ENCODE measurements around the gene SLC51A. TPM values are rescaled to one million over a fixed set of nuclear protein-coding genes. Genes with fewer than 3 reads are reported as not detected.

Gene SLC51A
- total and polyA plus RNA-seq, 2 of the 8 experiments (the other 6 are each of a cell fraction or from before 2014, with no cell fraction given): 6.3 to 9.8 TPM

DNA sequence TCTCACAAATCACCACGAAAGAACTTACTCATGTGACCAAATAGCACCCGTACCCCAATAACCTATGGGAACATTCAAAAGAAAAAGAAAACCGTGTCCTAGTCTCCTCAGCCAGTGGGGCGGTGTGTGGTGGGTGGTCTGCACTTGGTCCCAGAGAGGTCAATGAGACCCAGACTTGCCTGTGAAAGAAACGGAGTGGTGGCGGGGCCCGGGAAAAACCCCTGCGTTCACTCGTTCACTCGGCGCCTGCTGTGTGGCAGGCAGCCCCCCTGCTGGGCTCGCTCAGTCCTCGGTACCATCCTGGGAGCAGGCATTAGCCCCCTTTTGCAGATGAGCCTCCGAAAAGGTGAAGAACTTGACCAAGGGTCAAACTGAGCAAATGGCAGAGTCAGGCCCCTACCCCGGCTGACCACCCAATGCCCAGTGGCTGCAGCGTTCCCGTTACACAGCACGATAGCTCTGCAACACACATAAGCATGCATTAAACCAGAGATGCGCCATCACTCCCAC lies 41.2 kb upstream of the SLC51A start (continued):
- TF ChIP-seq, protein P1, sequence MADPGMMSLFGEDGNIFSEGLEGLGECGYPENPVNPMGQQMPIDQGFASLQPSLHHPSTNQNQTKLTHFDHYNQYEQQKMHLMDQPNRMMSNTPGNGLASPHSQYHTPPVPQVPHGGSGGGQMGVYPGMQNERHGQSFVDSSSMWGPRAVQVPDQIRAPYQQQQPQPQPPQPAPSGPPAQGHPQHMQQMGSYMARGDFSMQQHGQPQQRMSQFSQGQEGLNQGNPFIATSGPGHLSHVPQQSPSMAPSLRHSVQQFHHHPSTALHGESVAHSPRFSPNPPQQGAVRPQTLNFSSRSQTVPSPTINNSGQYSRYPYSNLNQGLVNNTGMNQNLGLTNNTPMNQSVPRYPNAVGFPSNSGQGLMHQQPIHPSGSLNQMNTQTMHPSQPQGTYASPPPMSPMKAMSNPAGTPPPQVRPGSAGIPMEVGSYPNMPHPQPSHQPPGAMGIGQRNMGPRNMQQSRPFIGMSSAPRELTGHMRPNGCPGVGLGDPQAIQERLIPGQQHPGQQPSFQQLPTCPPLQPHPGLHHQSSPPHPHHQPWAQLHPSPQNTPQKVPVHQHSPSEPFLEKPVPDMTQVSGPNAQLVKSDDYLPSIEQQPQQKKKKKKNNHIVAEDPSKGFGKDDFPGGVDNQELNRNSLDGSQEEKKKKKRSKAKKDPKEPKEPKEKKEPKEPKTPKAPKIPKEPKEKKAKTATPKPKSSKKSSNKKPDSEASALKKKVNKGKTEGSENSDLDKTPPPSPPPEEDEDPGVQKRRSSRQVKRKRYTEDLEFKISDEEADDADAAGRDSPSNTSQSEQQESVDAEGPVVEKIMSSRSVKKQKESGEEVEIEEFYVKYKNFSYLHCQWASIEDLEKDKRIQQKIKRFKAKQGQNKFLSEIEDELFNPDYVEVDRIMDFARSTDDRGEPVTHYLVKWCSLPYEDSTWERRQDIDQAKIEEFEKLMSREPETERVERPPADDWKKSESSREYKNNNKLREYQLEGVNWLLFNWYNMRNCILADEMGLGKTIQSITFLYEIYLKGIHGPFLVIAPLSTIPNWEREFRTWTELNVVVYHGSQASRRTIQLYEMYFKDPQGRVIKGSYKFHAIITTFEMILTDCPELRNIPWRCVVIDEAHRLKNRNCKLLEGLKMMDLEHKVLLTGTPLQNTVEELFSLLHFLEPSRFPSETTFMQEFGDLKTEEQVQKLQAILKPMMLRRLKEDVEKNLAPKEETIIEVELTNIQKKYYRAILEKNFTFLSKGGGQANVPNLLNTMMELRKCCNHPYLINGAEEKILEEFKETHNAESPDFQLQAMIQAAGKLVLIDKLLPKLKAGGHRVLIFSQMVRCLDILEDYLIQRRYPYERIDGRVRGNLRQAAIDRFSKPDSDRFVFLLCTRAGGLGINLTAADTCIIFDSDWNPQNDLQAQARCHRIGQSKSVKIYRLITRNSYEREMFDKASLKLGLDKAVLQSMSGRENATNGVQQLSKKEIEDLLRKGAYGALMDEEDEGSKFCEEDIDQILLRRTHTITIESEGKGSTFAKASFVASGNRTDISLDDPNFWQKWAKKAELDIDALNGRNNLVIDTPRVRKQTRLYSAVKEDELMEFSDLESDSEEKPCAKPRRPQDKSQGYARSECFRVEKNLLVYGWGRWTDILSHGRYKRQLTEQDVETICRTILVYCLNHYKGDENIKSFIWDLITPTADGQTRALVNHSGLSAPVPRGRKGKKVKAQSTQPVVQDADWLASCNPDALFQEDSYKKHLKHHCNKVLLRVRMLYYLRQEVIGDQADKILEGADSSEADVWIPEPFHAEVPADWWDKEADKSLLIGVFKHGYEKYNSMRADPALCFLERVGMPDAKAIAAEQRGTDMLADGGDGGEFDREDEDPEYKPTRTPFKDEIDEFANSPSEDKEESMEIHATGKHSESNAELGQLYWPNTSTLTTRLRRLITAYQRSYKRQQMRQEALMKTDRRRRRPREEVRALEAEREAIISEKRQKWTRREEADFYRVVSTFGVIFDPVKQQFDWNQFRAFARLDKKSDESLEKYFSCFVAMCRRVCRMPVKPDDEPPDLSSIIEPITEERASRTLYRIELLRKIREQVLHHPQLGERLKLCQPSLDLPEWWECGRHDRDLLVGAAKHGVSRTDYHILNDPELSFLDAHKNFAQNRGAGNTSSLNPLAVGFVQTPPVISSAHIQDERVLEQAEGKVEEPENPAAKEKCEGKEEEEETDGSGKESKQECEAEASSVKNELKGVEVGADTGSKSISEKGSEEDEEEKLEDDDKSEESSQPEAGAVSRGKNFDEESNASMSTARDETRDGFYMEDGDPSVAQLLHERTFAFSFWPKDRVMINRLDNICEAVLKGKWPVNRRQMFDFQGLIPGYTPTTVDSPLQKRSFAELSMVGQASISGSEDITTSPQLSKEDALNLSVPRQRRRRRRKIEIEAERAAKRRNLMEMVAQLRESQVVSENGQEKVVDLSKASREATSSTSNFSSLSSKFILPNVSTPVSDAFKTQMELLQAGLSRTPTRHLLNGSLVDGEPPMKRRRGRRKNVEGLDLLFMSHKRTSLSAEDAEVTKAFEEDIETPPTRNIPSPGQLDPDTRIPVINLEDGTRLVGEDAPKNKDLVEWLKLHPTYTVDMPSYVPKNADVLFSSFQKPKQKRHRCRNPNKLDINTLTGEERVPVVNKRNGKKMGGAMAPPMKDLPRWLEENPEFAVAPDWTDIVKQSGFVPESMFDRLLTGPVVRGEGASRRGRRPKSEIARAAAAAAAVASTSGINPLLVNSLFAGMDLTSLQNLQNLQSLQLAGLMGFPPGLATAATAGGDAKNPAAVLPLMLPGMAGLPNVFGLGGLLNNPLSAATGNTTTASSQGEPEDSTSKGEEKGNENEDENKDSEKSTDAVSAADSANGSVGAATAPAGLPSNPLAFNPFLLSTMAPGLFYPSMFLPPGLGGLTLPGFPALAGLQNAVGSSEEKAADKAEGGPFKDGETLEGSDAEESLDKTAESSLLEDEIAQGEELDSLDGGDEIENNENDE (IDR thresholded peaks at IDR 0.05; ENCODE audit: insufficient replicate concordance, low read length): no peak
- TF ChIP-seq GTF2F1 (IDR thresholded peaks at IDR 0.05; ENCODE audit: borderline replicate concordance, low read depth, low read length): no peak
- TF ChIP-seq YY1 (IDR thresholded peaks at IDR 0.05; ENCODE audit: low read depth, low read length): no peak
- TF ChIP-seq KDM5A (IDR thresholded peaks at IDR 0.05; ENCODE audit: low read length): no peak
- TF ChIP-seq BACH1 (IDR thresholded peaks at IDR 0.05; ENCODE audit: low read length): no peak
- TF ChIP-seq NRF1 (IDR thresholded peaks at IDR 0.05; ENCODE audit: low read depth, low read length): no peak
- TF ChIP-seq TCF12 (IDR thresholded peaks at IDR 0.05; ENCODE audit: low read depth, low read length): no peak
- no peak for TF ChIP-seq CBX5 (IDR thresholded peaks at IDR 0.05; ENCODE audit: low read depth, low read length)
- no peak for TF ChIP-seq POLR2A (IDR thresholded peaks at IDR 0.05; ENCODE audit: control extremely low read depth in 1 of 2, low read depth in 2 of 2, low read length in 2 of 2)
- no peak for TF ChIP-seq JUND (IDR thresholded peaks at IDR 0.05; ENCODE audit: low read length)
